NCI-H146 treated with DMSO at 0.1 percent for 48 hours (cell line): ENCODE measurements around the gene PPP2R3B.

Source experiments
- DNase-seq: peaks from one replicate; lab custom pipeline; 2025; ENCODE audit not compliant: unreplicated experiment; lab: John Stamatoyannopoulos, UW

PPP2R3B gene

GRCh38 chrX:370963-371745, 15.6 kb downstream of the PPP2R3B start:
- no peak for DNase-seq

- no peak for DNase-seq
Observed at GRCh38 chrX:370244-370962, 16.3 kb downstream of the PPP2R3B start.

GRCh38 chrX:369563-370101, 17.1 kb downstream of the PPP2R3B start:
- DNase-seq, result no peak

GRCh38 chrX:368811-369562, 17.7 kb downstream of the PPP2R3B start:
- no peak for DNase-seq

- no peak for DNase-seq
Observed at GRCh38 chrX:367866-368265, 18.8 kb downstream of the PPP2R3B start.

- DNase-seq, result no peak
Observed at GRCh38 chrX:367349-367748, 19.4 kb downstream of the PPP2R3B start.

- no peak for DNase-seq
Observed at GRCh38 chrX:363621-364375, 22.9 kb downstream of the PPP2R3B start.

GRCh38 chrX:362937-363620, 23.6 kb downstream of the PPP2R3B start:
- DNase-seq, result no peak

- DNase-seq, result no peak
Observed at GRCh38 chrX:362351-362750, 24.4 kb downstream of the PPP2R3B start.

- DNase-seq, result no peak
Observed at GRCh38 chrX:361231-362145, 25.2 kb downstream of the PPP2R3B start.

- DNase-seq, result no peak
Observed at GRCh38 chrX:360496-361150, 26.1 kb downstream of the PPP2R3B start.

GRCh38 chrX:358651-359143, 28.0 kb downstream of the PPP2R3B start:
- DNase-seq, result no peak

GRCh38 chrX:357693-358471, 28.8 kb downstream of the PPP2R3B start:
- peak; percentile 73 for DNase-seq

GRCh38 chrX:357035-357692, 29.5 kb downstream of the PPP2R3B start:
- DNase-seq, result peak; percentile 98

GRCh38 chrX:356385-357034, 30.2 kb downstream of the PPP2R3B start:
- DNase-seq, result no peak

- no peak for DNase-seq
Observed at GRCh38 chrX:355329-356050, 31.2 kb downstream of the PPP2R3B start.
